H7 (cell line): ENCODE data around the gene ACOX1. TPM values are rescaled to one million over a fixed set of nuclear protein-coding genes. Genes with fewer than 3 reads are reported as not detected.

Experiments used
- DNase-seq: peaks from one replicate; pipeline ENCODE4 v3.0.0; 2012
- H3K27me3 ChIP-seq: 2 replicates; pipeline ENCODE4 v1.6.0; 2011; ENCODE audit warnings: mild to moderate bottlenecking, low read length; ENCODE audit not compliant: control insufficient read depth, insufficient read depth
- H3K36me3 ChIP-seq: replicated peaks from 2 replicates; pipeline ENCODE4 v1.5.1; 2011; ENCODE audit warnings: low read length; ENCODE audit not compliant: control insufficient read depth, insufficient read depth
- H3K4me3 ChIP-seq: 2 replicates; pipeline ENCODE4 v1.5.1; 2011; ENCODE audit warnings: low read depth, mild to moderate bottlenecking, control low read depth, low read length, moderate library complexity; ENCODE audit not compliant: insufficient read depth
- total RNA-seq: library from RNA; depleted of rRNA; stranded (reverse); fragments of >200 nt; shearing (Covaris generic); gene quantifications from 2 replicates; pipeline ENCODE4 v1.2.3, GENCODE V29; 2014

The ACOX1 gene
- total RNA-seq, 1 experiment from 2014 or later: 38.3 TPM

GRCh38 chr17:75942473-75942872 is 36.5 kb downstream of the ACOX1 start:
- no peaks in the 10 kb centered on the region; the same call in 1 of the 2 replicates for H3K36me3 ChIP-seq
- no peak for DNase-seq
- H3K27me3 ChIP-seq: no peaks in the 10 kb centered on the region
- H3K4me3 ChIP-seq: no peak overlapping the region

- no peak for DNase-seq
- no peaks in the 10 kb centered on the region for H3K27me3 ChIP-seq
- no peaks in the 10 kb centered on the region; the same call in 1 of the 2 replicates for H3K36me3 ChIP-seq
- H3K4me3 ChIP-seq: no peak overlapping the region
These were observed 37.5 kb downstream of the ACOX1 start for GRCh38 chr17:75941442-75941819.

- DNase-seq: peak; percentile 98
- no peaks in the 10 kb centered on the region for H3K36me3 ChIP-seq
- peak within 1 kb of the TSS; percentile 81 for H3K4me3 ChIP-seq
- H3K27me3 ChIP-seq: no peaks in the 10 kb centered on the region
These were observed 38.1 kb downstream of the ACOX1 start, which contains the start of gene FBF1 for GRCh38 chr17:75940727-75941441. Gene FBF1, minus strand, starts transcription at chr17:75941042. Its CDS starts 2,893 bp downstream, at chr17:75938149.

GRCh38 chr17:75937652-75938051 is 41.3 kb downstream of the ACOX1 start:
- H3K27me3 ChIP-seq: no peaks in the 10 kb centered on the region
- DNase-seq: no peak
- no peak overlapping the region for H3K4me3 ChIP-seq
- H3K36me3 ChIP-seq: no peaks in the 10 kb centered on the region

- DNase-seq: no peak
- Histone ChIP-seq H3K36me3 (no peaks in the 10 kb centered on the region; the same call in 1 of the 2 replicates), H3K27me3 (no peaks in the 10 kb centered on the region), H3K4me3 (no peak overlapping the region)
These were observed 45.2 kb downstream of the ACOX1 start for GRCh38 chr17:75933808-75934207.

GRCh38 chr17:75932852-75933251 is 46.1 kb downstream of the ACOX1 start:
- H3K36me3 ChIP-seq: no peaks in the 10 kb centered on the region; the same call in 1 of the 2 replicates
- no peak overlapping the region for H3K4me3 ChIP-seq
- no peaks in the 10 kb centered on the region for H3K27me3 ChIP-seq
- no peak for DNase-seq

GRCh38 chr17:75931062-75931461 is 47.9 kb downstream of the ACOX1 start:
- Histone ChIP-seq H3K36me3 (peaks cover 5% of the 10 kb centered on the region), H3K4me3 (no peak overlapping the region), H3K27me3 (no peaks in the 10 kb centered on the region)
- no peak for DNase-seq

- Histone ChIP-seq H3K36me3 (peaks cover 7% of the 10 kb centered on the region), H3K27me3 (no peaks in the 10 kb centered on the region), H3K4me3 (no peak overlapping the region)
- DNase-seq: peak; percentile 92
These were observed 51.6 kb downstream of the ACOX1 start for GRCh38 chr17:75927286-75927922.

- Histone ChIP-seq H3K4me3 (no peak overlapping the region), H3K36me3 (peaks cover 8% of the 10 kb centered on the region), H3K27me3 (no peaks in the 10 kb centered on the region)
- DNase-seq: no peak
These were observed 52.5 kb downstream of the ACOX1 start for GRCh38 chr17:75926456-75926855.

GRCh38 chr17:75925912-75926311 is 53.1 kb downstream of the ACOX1 start:
- DNase-seq: peak; percentile 31
- Histone ChIP-seq H3K27me3 (no peaks in the 10 kb centered on the region), H3K4me3 (no peak overlapping the region), H3K36me3 (peaks cover 8% of the 10 kb centered on the region)

GRCh38 chr17:75925103-75925502 is 53.9 kb downstream of the ACOX1 start:
- DNase-seq: peak; percentile 33
- H3K36me3 ChIP-seq: peaks cover 10% of the 10 kb centered on the region
- no peaks in the 10 kb centered on the region for H3K27me3 ChIP-seq
- H3K4me3 ChIP-seq: no peak overlapping the region

- H3K4me3 ChIP-seq: no peak overlapping the region
- DNase-seq: peak; percentile 33
- no peaks in the 10 kb centered on the region for H3K27me3 ChIP-seq
- peaks cover 11% of the 10 kb centered on the region for H3K36me3 ChIP-seq
These were observed 55.7 kb downstream of the ACOX1 start for GRCh38 chr17:75922963-75923874.

- H3K4me3 ChIP-seq: no peak overlapping the region
- peaks cover 11% of the 10 kb centered on the region for H3K36me3 ChIP-seq
- no peaks in the 10 kb centered on the region for H3K27me3 ChIP-seq
- DNase-seq: peak; percentile 20
These were observed 56.6 kb downstream of the ACOX1 start for GRCh38 chr17:75922173-75922961.

GRCh38 chr17:75921596-75921995 is 57.4 kb downstream of the ACOX1 start:
- Histone ChIP-seq H3K36me3 (peaks cover 10% of the 10 kb centered on the region), H3K27me3 (no peaks in the 10 kb centered on the region), H3K4me3 (no peak overlapping the region)
- no peak for DNase-seq
